Skeletal muscle tissue (tissue), 4 donors: ENCODE data around the gene DMTF1. TPM values are rescaled to one million over a fixed set of nuclear protein-coding genes. Genes with fewer than 3 reads are reported as not detected.

ENCODE experiments used
- H3K27ac ChIP-seq: one replicate; pipeline ENCODE4 v1.7.0; 2013; ENCODE audit warnings: mild to moderate bottlenecking, low read depth, low read length, inconsistent platforms
- H3K27me3 ChIP-seq, 3 donors: one replicate each; pipeline ENCODE4 v1.7.0; 2013; ENCODE audit warnings: low read length in 3 of 3; ENCODE audit not compliant: control insufficient read depth in 3 of 3, insufficient read depth in 3 of 3
- H3K36me3 ChIP-seq, 3 donors: one replicate each; pipeline ENCODE4 v1.7.0; 2013; ENCODE audit warnings: low read length in 3 of 3; ENCODE audit not compliant: control insufficient read depth in 3 of 3, insufficient read depth in 3 of 3
- H3K4me1 ChIP-seq, 3 donors: one replicate each; pipeline ENCODE4 v1.7.0; 2013; ENCODE audit warnings: low read length in 3 of 3, mild to moderate bottlenecking in 3 of 3; ENCODE audit not compliant: control insufficient read depth in 3 of 3, insufficient read depth in 3 of 3
- H3K4me3 ChIP-seq, 3 donors: one replicate each; pipeline ENCODE4 v1.7.0; 2013; ENCODE audit warnings: low read length in 3 of 3
- H3K9ac ChIP-seq, 3 donors: one replicate each; pipeline ENCODE4 v1.7.0; 2013; ENCODE audit warnings: low read length in 3 of 3, mild to moderate bottlenecking in 3 of 3, moderate library complexity in 2 of 3, low read depth in 1 of 3
- H3K9me3 ChIP-seq, 3 donors: one replicate each; pipeline ENCODE4 v1.7.0; 2013; ENCODE audit warnings: low read length in 3 of 3; ENCODE audit not compliant: control insufficient read depth in 3 of 3
- total RNA-seq: library from RNA; depleted of rRNA; stranded (reverse); fragments of >200 nt; gene quantifications from one replicate; pipeline ENCODE4 v1.2.3, GENCODE V29; 2014
- donor health status: Osteomylitis.

The DMTF1 gene
- total RNA-seq, 1 donor from 2014 or later, result 50.1 TPM

- Histone ChIP-seq H3K9me3 (no peaks in the 10 kb centered on the region), H3K4me3 (peak overlapping the region; percentile 83 to 87 (median 84)), H3K27ac (peak overlapping the region; percentile 69), H3K27me3 (no peaks in the 10 kb centered on the region), H3K4me1 (peaks cover 11 to 14% (median 13%) of the 10 kb centered on the region in 3 donors), H3K36me3 (no peaks in the 10 kb centered on the region), H3K9ac (peak overlapping the region; percentile 64 to 83 (median 79))
Measured at GRCh38 chr7:87218796-87219544, 66.7 kb downstream of the DMTF1 start.

- Histone ChIP-seq H3K4me3 (peak within 1 kb of the TSS; percentile 83 to 87 (median 84)), H3K9ac (peak within 1 kb of the TSS; percentile 64 to 83 (median 79)), H3K36me3 (no peaks in the 10 kb centered on the region), H3K9me3 (no peaks in the 10 kb centered on the region), H3K27me3 (no peaks in the 10 kb centered on the region), H3K27ac (peak within 1 kb of the TSS; percentile 69), H3K4me1 (peaks cover 11 to 14% (median 13%) of the 10 kb centered on the region in 3 donors)
Measured at GRCh38 chr7:87219545-87220025, 67.3 kb downstream of the DMTF1 start, which contains the start of gene TMEM243. Gene TMEM243 (minus strand): TSS chr7:87219732. CDS start chr7:87219503, 229 bp downstream.

DNA sequence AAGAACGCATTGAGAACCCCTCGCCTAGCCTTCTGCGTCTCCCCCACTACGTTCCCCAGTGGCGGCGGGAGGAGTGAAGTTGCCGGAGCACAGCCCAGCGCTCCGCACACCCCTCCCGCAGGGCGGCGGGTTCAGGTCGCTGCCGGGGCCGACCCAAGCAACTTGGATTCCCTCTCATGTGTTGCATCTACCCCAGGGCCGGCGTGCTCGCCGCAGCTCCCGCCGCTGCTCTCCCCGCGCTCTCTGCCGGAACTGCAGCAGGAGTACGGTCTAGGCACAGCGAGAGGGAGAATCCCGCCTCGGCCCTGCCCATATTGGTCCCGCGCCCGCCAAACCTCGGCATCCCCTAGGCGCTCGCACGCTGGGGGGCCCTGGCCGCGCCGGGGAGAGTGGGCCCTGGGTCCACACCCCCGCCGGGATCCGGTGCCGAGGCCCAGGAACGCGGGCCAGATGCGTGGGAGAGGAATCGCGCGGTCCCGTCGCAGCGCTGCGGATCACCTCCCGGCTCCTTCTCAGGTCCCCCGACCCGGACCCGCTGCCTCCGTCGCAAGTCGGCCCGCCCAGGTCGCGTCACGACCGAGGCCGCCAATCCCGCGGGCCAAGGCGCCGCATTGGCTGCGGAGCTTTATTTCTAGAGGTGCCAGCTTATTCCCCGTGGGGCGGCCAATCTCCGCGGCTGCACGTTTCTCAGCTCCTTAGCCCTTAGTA is 67.9 kb downstream of the DMTF1 start:
- Histone ChIP-seq H3K36me3 (no peaks in the 10 kb centered on the region), H3K9me3 (no peaks in the 10 kb centered on the region), H3K4me1 (peaks cover 11 to 14% (median 13%) of the 10 kb centered on the region in 3 donors), H3K9ac (peak overlapping the region; percentile 64 to 83 (median 79)), H3K27me3 (no peaks in the 10 kb centered on the region), H3K4me3 (peak overlapping the region; percentile 83 to 87 (median 84)), H3K27ac (peak overlapping the region; percentile 69)

DNA sequence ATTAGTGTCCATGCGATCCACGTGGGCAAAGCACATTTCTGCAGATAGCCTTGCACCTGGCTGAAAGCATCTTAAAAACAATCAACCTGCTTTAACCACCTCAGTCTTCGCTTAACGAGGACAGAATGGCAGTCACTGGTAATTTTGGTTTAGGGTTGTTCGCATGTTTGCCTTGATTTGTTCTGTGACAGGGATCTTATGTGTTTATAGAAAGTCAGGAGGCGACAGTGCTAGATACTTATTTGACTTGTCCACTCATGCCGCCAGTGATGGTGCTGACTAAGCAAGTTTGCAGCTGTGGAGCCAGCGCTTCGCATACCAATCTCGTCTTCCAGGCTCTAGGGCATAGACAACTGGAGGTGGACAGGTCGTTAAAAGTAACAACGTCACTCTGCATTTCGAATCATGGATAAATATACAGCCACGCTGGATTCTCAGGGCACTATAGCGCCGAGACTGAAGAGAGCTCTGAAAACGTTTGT is 68.5 kb downstream of the DMTF1 start:
- Histone ChIP-seq H3K9me3 (no peaks in the 10 kb centered on the region), H3K27me3 (no peaks in the 10 kb centered on the region), H3K4me3 (peak overlapping the region; percentile 83 to 87 (median 84)), H3K4me1 (peaks cover 11 to 14% (median 13%) of the 10 kb centered on the region in 3 donors), H3K27ac (no peak overlapping the region), H3K9ac (peak overlapping the region; percentile 36 to 79 (median 64)), H3K36me3 (no peaks in the 10 kb centered on the region)

- Histone ChIP-seq H3K27me3 (no peaks in the 10 kb centered on the region), H3K36me3 (no peaks in the 10 kb centered on the region), H3K4me3 (no peak overlapping the region), H3K9ac (no peak overlapping the region), H3K4me1 (peaks cover 11 to 13% (median 11%) of the 10 kb centered on the region in 3 donors), H3K27ac (no peak overlapping the region), H3K9me3 (no peaks in the 10 kb centered on the region)
Measured at GRCh38 chr7:87223666-87224065, 71.4 kb downstream of the DMTF1 start.

DNA sequence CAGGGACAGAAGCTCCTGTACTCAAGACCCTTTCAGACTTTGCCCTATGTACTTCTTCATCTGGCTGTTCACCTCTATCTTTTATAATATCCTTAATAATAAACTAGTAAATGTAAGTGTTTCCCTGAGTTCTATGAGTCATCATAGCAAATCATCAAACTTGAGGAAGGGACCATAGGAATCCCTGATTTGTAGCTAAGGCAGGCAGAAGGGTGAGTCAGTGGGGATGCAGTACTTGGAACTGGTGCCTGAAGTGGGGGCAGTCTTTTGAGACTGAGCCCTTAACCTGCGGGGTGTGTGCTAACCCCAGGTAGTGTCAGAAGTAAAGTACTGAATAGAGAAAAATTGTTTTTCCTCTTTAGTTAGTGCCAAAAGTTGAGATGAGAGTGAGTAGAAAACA is 73.4 kb downstream of the DMTF1 start:
- Histone ChIP-seq H3K27me3 (no peaks in the 10 kb centered on the region), H3K27ac (no peak overlapping the region), H3K36me3 (no peaks in the 10 kb centered on the region), H3K9ac (no peak overlapping the region), H3K4me1 (peaks cover 4 to 6% (median 6%) of the 10 kb centered on the region in 3 donors), H3K9me3 (peaks cover 0 to 4% (median 0%) of the 10 kb centered on the region in 3 donors), H3K4me3 (no peak overlapping the region)

DNA sequence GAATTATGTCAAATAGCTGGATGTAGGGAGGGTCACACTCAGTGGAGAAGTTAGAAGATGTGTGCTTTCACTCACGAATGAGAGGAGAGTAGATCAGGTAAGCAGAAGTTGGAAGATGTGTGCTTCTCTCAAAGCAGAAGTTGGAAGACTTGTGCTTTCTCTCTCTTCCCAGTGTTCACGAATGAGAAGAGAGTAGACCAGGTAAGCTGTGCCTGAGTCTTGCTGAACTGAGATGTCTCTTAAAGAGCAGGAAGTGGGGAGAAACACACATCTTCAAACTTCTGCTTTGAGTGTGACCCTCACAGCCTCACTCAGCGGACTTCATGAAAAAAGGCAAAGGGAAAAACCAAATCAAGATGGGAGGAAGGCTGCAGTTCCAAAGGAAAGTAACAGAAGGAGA is 74.2 kb downstream of the DMTF1 start:
- no peaks in the 10 kb centered on the region for H3K36me3 ChIP-seq
- no peak overlapping the region for H3K4me3 ChIP-seq
- H3K9ac ChIP-seq, result no peak overlapping the region
- H3K27ac ChIP-seq, result no peak overlapping the region
- H3K4me1 ChIP-seq, result peaks cover 4 to 9% (median 6%) of the 10 kb centered on the region in 3 donors
- peaks cover 0 to 5% (median 0%) of the 10 kb centered on the region in 3 donors for H3K9me3 ChIP-seq
- no peaks in the 10 kb centered on the region for H3K27me3 ChIP-seq

- Histone ChIP-seq H3K9ac (no peak overlapping the region), H3K4me3 (no peak overlapping the region), H3K27ac (no peak overlapping the region), H3K4me1 (peaks cover 4 to 12% (median 6%) of the 10 kb centered on the region in 3 donors), H3K27me3 (no peaks in the 10 kb centered on the region), H3K9me3 (peaks cover 0 to 5% (median 0%) of the 10 kb centered on the region in 3 donors), H3K36me3 (no peaks in the 10 kb centered on the region)
Measured at GRCh38 chr7:87231258-87231657, 79.0 kb downstream of the DMTF1 start.

- H3K9ac ChIP-seq, result no peak overlapping the region
- peaks cover 4 to 12% (median 6%) of the 10 kb centered on the region in 3 donors for H3K4me1 ChIP-seq
- no peak overlapping the region for H3K27ac ChIP-seq
- no peak overlapping the region for H3K4me3 ChIP-seq
- H3K36me3 ChIP-seq, result no peaks in the 10 kb centered on the region
- peaks cover 0 to 5% (median 0%) of the 10 kb centered on the region in 3 donors for H3K9me3 ChIP-seq
- no peaks in the 10 kb centered on the region for H3K27me3 ChIP-seq
Measured at GRCh38 chr7:87231711-87232110, 79.5 kb downstream of the DMTF1 start.
